Fibroblast of lung (primary cell): ENCODE data around the gene FADS6. TPM values are rescaled to one million over a fixed set of nuclear protein-coding genes. Genes with fewer than 3 reads are reported as not detected.

Experiments used
- DNase-seq, 2 donors: peaks; one replicate each; pipeline versions ENCODE4 v3.0.0 to v3.0.0-alpha.2; 2010; ENCODE audit warnings: low read depth in 2 of 2
- H2AFZ ChIP-seq: 2 replicates; pipeline ENCODE4 v1.5.1; 2012; ENCODE audit warnings: low read length, control low read depth, inconsistent platforms
- H3K27ac ChIP-seq: 2 replicates; pipeline ENCODE4 v1.5.1; 2011; ENCODE audit warnings: low read length, control low read depth; ENCODE audit not compliant: insufficient read depth
- H3K27me3 ChIP-seq: 2 replicates; pipeline ENCODE4 v1.5.1; 2011; ENCODE audit warnings: mild to moderate bottlenecking, low read length; ENCODE audit not compliant: control insufficient read depth, insufficient read depth
- H3K36me3 ChIP-seq: 2 replicates; pipeline ENCODE4 v1.5.1; 2011; ENCODE audit warnings: low read length; ENCODE audit not compliant: control insufficient read depth, insufficient read depth
- H3K4me1 ChIP-seq: 2 replicates; pipeline ENCODE4 v1.5.1; 2011; ENCODE audit warnings: low read length; ENCODE audit not compliant: control insufficient read depth, insufficient read depth; ENCODE audit errors: extremely low read depth
- H3K4me2 ChIP-seq: 2 replicates; pipeline ENCODE4 v1.5.1; 2011; ENCODE audit warnings: low read length, control low read depth; ENCODE audit not compliant: insufficient read depth; ENCODE audit errors: extremely low read depth
- H3K4me3 ChIP-seq, 4 experiments: fragments of 200-600 bp in 1 of 4; sonication (generic) in 1 of 4; replicated peaks in 1 of 4; 2 replicates each; pipeline ENCODE4 v1.5.1; 2011 to 2016; ENCODE audit warnings: low read length in 4 of 4, low read depth in 3 of 4, mild to moderate bottlenecking in 3 of 4, control low read depth in 2 of 4, inconsistent platforms in 1 of 4, mixed read lengths in 1 of 4; ENCODE audit not compliant: insufficient read depth in 1 of 4; ENCODE audit errors: control extremely low read depth in 1 of 4
- H3K79me2 ChIP-seq: 2 replicates; pipeline ENCODE4 v1.5.1; 2012; ENCODE audit warnings: mild to moderate bottlenecking, low read length, inconsistent platforms; ENCODE audit not compliant: control insufficient read depth, insufficient read depth
- H3K9ac ChIP-seq: 2 replicates; pipeline ENCODE4 v1.5.1; 2011; ENCODE audit warnings: mild to moderate bottlenecking, low read length, control low read depth; ENCODE audit not compliant: insufficient read depth
- H3K9me3 ChIP-seq: 2 replicates; pipeline ENCODE4 v1.5.1; 2012; ENCODE audit warnings: low read depth, low read length; ENCODE audit not compliant: control insufficient read depth, insufficient read depth
- H4K20me1 ChIP-seq: 2 replicates; pipeline ENCODE4 v1.5.1; 2011; ENCODE audit warnings: low read length; ENCODE audit not compliant: control insufficient read depth, insufficient read depth; ENCODE audit errors: extremely low read depth
- EZH2 ChIP-seq: IDR thresholded peaks from 2 replicates; pipeline ENCODE4 v1.5.1; 2012; ENCODE audit warnings: low read length, control low read depth, mild to moderate bottlenecking; ENCODE audit errors: missing control alignments
- polyA plus RNA-seq, 2 donors: library from polyadenylated mRNA; depleted of rRNA in 1 of 2; stranded (reverse) in 1 of 2; unstranded in 1 of 2; fragments of >200 nt; gene quantifications; 2 replicates each; pipeline ENCODE4 v1.2.1, GENCODE V29; 2011 to 2012; ENCODE audit warnings: missing spikeins in 1 of 2
- total RNA-seq: library from RNA; depleted of rRNA; stranded (reverse); fragments of >200 nt; gene quantifications from 2 replicates; pipeline ENCODE4 v1.2.1, GENCODE V29; 2014
- TF ChIP-seq, protein P1 (sequence below), 2 donors: IDR thresholded peaks in 1 of 2; conservative IDR thresholded peaks in 1 of 2; 1 replicate in 1 of 2; 2 replicates in 1 of 2; pipeline ENCODE4 v1.5.1; 2011 to 2012; ENCODE audit warnings: low read length in 2 of 2, control low read depth in 1 of 2, inconsistent platforms in 1 of 2, low read depth in 1 of 2, mild to moderate bottlenecking in 1 of 2

FADS6 gene
- total and polyA plus RNA-seq, 2 donors (not counting 1 experiment from before 2014, with no cell fraction given), result not detected

DNA sequence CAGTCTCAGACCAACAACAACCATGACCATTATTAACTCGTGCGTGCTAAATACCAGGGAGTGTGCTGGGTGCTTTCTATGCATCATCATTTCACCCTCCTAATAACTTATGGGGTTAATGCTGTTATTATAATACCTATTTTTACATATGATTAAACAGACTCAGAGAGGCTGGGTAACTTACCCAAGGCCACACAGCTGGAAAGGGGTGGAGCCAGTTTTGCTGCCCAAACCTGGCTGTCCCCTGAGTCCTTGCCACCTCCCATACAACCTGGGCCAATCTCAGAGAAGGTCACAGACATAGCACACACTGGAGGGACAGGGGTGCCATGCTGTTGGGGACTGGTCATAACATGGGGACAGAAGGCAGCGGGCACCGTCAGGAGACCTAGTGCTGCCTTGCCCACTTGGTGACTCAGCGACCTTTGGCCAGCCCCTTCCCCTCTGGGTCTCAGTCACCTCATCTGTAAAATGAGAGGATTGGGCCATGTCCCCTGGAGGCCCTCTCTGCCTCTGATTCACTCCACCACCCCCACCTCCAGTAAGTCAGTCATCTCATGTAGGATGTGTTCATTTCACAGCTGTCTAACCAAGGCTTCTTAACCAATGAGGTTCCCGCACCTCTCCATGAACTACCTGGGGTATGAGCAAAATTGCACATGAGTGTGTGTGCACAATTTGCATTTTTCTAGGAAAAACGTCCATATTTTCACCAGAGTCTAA is 11.4 kb upstream of the FADS6 start:
- Histone ChIP-seq H3K9me3 (no peaks in the 10 kb centered on the region), H3K4me3 (no peak overlapping the region), H2AFZ (no peak overlapping the region), H3K4me2 (no peak overlapping the region), H3K27me3 (peaks cover 2% of the 10 kb centered on the region), H3K36me3 (no peaks in the 10 kb centered on the region), H3K9ac (no peak overlapping the region), H4K20me1 (no peaks in the 10 kb centered on the region), H3K27ac (no peak overlapping the region), H3K79me2 (no peaks in the 10 kb centered on the region), H3K4me1 (no peaks in the 10 kb centered on the region)
- DNase-seq, result no peak
- TF ChIP-seq, protein P1, sequence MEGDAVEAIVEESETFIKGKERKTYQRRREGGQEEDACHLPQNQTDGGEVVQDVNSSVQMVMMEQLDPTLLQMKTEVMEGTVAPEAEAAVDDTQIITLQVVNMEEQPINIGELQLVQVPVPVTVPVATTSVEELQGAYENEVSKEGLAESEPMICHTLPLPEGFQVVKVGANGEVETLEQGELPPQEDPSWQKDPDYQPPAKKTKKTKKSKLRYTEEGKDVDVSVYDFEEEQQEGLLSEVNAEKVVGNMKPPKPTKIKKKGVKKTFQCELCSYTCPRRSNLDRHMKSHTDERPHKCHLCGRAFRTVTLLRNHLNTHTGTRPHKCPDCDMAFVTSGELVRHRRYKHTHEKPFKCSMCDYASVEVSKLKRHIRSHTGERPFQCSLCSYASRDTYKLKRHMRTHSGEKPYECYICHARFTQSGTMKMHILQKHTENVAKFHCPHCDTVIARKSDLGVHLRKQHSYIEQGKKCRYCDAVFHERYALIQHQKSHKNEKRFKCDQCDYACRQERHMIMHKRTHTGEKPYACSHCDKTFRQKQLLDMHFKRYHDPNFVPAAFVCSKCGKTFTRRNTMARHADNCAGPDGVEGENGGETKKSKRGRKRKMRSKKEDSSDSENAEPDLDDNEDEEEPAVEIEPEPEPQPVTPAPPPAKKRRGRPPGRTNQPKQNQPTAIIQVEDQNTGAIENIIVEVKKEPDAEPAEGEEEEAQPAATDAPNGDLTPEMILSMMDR (conservative IDR thresholded peaks at IDR 0.05 in 1 of 2, IDR thresholded peaks at IDR 0.05 in 1 of 2; ENCODE audit: low read depth in 1 of 2, low read length in 2 of 2), result no peak
- no peak for TF ChIP-seq EZH2

DNA sequence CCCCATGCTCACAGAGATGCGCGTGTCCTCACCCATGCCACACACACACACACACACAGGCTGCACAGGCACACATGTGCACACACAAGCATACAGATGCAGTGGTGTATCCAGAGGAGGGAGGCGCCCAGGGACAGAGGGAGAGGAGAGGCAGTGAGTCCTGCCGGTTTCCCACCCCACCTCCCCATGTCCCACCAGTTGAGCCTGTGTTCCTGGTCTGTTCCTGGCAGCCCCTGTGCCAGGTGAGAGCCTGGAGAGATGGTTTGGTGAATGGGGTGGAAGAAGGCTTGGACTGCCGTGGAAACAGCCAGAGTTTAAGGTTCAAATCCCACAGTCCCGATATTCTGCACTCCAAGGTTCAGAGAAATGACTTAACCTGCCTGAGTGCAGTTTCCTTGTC is 10.2 kb upstream of the FADS6 start:
- Histone ChIP-seq H3K36me3 (no peaks in the 10 kb centered on the region), H3K27me3 (no peaks in the 10 kb centered on the region), H2AFZ (no peak overlapping the region), H3K4me2 (no peak overlapping the region), H3K9me3 (no peaks in the 10 kb centered on the region), H4K20me1 (no peaks in the 10 kb centered on the region), H3K27ac (no peak overlapping the region), H3K4me3 (no peak overlapping the region), H3K79me2 (no peaks in the 10 kb centered on the region), H3K9ac (no peak overlapping the region), H3K4me1 (no peaks in the 10 kb centered on the region)
- DNase-seq, result no peak
- TF ChIP-seq, protein P1 (conservative IDR thresholded peaks at IDR 0.05 in 1 of 2, IDR thresholded peaks at IDR 0.05 in 1 of 2; ENCODE audit: low read depth in 1 of 2, low read length in 2 of 2), result no peak
- no peak for TF ChIP-seq EZH2

DNA sequence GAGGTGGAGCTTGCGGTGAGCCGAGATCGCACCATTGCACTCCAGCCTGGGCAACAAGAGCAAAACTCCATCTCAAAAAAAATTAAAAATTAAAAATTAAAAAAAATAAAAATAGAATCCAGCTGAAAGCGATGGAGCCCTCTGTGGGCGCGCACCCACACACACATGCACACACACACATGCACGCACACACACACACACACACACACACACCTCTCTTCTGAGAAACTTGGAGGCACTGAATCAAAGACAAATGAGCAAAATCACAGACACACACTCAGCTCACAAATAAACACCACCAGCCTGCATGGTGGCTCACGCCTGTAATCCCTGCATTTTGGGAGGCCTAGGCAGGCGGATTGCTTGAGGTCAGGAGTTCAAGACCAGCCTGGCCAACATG is 9.6 kb upstream of the FADS6 start:
- Histone ChIP-seq H3K4me2 (no peak overlapping the region), H3K27me3 (no peaks in the 10 kb centered on the region), H3K9ac (no peak overlapping the region), H3K27ac (no peak overlapping the region), H3K79me2 (no peaks in the 10 kb centered on the region), H3K4me3 (no peak overlapping the region), H3K9me3 (no peaks in the 10 kb centered on the region), H3K4me1 (no peaks in the 10 kb centered on the region), H3K36me3 (no peaks in the 10 kb centered on the region), H2AFZ (no peak overlapping the region), H4K20me1 (no peaks in the 10 kb centered on the region)
- DNase-seq, result no peak
- TF ChIP-seq, protein P1 (conservative IDR thresholded peaks at IDR 0.05 in 1 of 2, IDR thresholded peaks at IDR 0.05 in 1 of 2; ENCODE audit: low read depth in 1 of 2, low read length in 2 of 2), result no peak
- TF ChIP-seq EZH2, result no peak
